ENCODE data around the gene GAS2L3. TPM values are rescaled to one million over a fixed set of nuclear protein-coding genes. Genes with fewer than 3 reads are reported as not detected.
"Not testable (repeated sequence)": the region's sequence is repeated elsewhere in the genome, so short reads cannot be mapped to it uniquely, and the experiment has no call there.

The GAS2L3 gene
- polyA plus RNA-seq, 2 of the 4 experiments (the other 2 are of a cell fraction) = 7.1 to 17.2 TPM

- TF ChIP-seq CTCF (IDR thresholded peaks at IDR 0.05) = no peak
- no peak for TF ChIP-seq PHF8 (IDR thresholded peaks at IDR 0.05; ENCODE audit: borderline replicate concordance, low read depth)
- TF ChIP-seq JUNB (IDR thresholded peaks at IDR 0.05) = no peak
- no peak for TF ChIP-seq GATA3 (IDR thresholded peaks at IDR 0.05; ENCODE audit: borderline replicate concordance)
- no peak for TF ChIP-seq ESRRA (IDR thresholded peaks at IDR 0.05; ENCODE audit: borderline replicate concordance, low read length)
- TF ChIP-seq CBX2 (IDR thresholded peaks at IDR 0.05; ENCODE audit: borderline replicate concordance, low read depth) = no peak
- TF ChIP-seq HOXA7 (CRISPR knock-in tag; IDR thresholded peaks at IDR 0.05) = no peak
- no peak for TF ChIP-seq EP300 (IDR thresholded peaks at IDR 0.05)
These were observed 59.0 kb downstream of the GAS2L3 start (continued) for GRCh38 chr12:100632445-100632892.

GRCh38 chr12:100633082-100633785 lies 59.8 kb downstream of the GAS2L3 start:
- H3K27ac ChIP-seq; H3K9me3 ChIP-seq; H3K4me3 ChIP-seq; ATAC-seq; FAIRE-seq; POLR2A ChIA-PET; H3K4me2 ChIP-seq; DNase-seq (ENCODE audit: low read depth in 1 of 2, low spot score in 1 of 2): not testable (repeated sequence)
- H3K4me1 ChIP-seq = peaks cover 14% of the 10 kb centered on the region; the same call in 1 of the 3 replicates
- CTCF ChIA-PET = interaction anchor here (1.3 kb wide), 1 partner anchor 19 kb away, joined by 3 read pairs; no protein-coding TSS in a partner anchor
- WGBS (ENCODE audit: missing lambda C conversion rate) = 81% methylated on average over 11 of the region's 11 CpGs

GRCh38 chr12:100643246-100643645 lies 69.8 kb downstream of the GAS2L3 start:
- no peak for TF ChIP-seq SMC3 (IDR thresholded peaks at IDR 0.05)
- no peak for TF ChIP-seq TP53 (CRISPR knock-in tag; IDR thresholded peaks at IDR 0.05)
- TF ChIP-seq CBX8 (IDR thresholded peaks at IDR 0.05) = no peak
- TF ChIP-seq HDAC2 (IDR thresholded peaks at IDR 0.05) = no peak
- TF ChIP-seq EP300 (IDR thresholded peaks at IDR 0.05) = no peak
- TF ChIP-seq HOXB13 (CRISPR knock-in tag; IDR thresholded peaks at IDR 0.05; ENCODE audit: low read depth) = no peak
- TF ChIP-seq HOXA7 (CRISPR knock-in tag; IDR thresholded peaks at IDR 0.05) = no peak
- no peak for TF ChIP-seq MAX (IDR thresholded peaks at IDR 0.05)
- TF ChIP-seq KDM5A (IDR thresholded peaks at IDR 0.05) = no peak
- TF ChIP-seq FOSB (CRISPR knock-in tag; IDR thresholded peaks at IDR 0.05) = no peak
- no peak for TF ChIP-seq RFX5 (IDR thresholded peaks at IDR 0.05)
- TF ChIP-seq FOSL2 (IDR thresholded peaks at IDR 0.05) = no peak
- TF ChIP-seq FOSL2 (CRISPR knock-in tag; IDR thresholded peaks at IDR 0.05) = no peak
- no peak for TF ChIP-seq NR3C1 (IDR thresholded peaks at IDR 0.05)
- TF ChIP-seq PHF8 (IDR thresholded peaks at IDR 0.05; ENCODE audit: borderline replicate concordance, low read depth) = no peak
- POLR2A ChIA-PET = no interaction called here
- FAIRE-seq (no peak), ATAC-seq (no peak), DNase-seq (ENCODE audit: low read depth in 1 of 2, low spot score in 1 of 2) (no peak)
- H3K4me1 ChIP-seq = no peaks in the 10 kb centered on the region
- CTCF ChIA-PET = no interaction called here
- peaks cover 2% of the 10 kb centered on the region; the same call in 2 of the 3 replicates for H3K9me3 ChIP-seq
- WGBS (ENCODE audit: missing lambda C conversion rate) = 72% methylated on average over 6 of the region's 6 CpGs
- H3K4me2 ChIP-seq = no peak overlapping the region
- H3K27ac ChIP-seq = no peak overlapping the region
- H3K4me3 ChIP-seq = no peak overlapping the region

- no peak for FAIRE-seq
- 46% methylated on average over 8 of the region's 8 CpGs for WGBS (ENCODE audit: missing lambda C conversion rate)
- H3K27ac ChIP-seq = no peak overlapping the region
- ChIA-PET CTCF (no interaction called here), POLR2A (no interaction called here)
- DNase-seq (ENCODE audit: low read depth in 1 of 2, low spot score in 1 of 2) = no peak
- no peak for ATAC-seq
- TF ChIP-seq CBX8 (IDR thresholded peaks at IDR 0.05) = no peak
- no peak overlapping the region for H3K4me3 ChIP-seq
- no peaks in the 10 kb centered on the region for H3K4me1 ChIP-seq
- peaks cover 2% of the 10 kb centered on the region; the same call in 2 of the 3 replicates for H3K9me3 ChIP-seq
- H3K4me2 ChIP-seq = no peak overlapping the region
These were observed 73.4 kb downstream of the GAS2L3 start for GRCh38 chr12:100646896-100647295.
